Stimulated activated CD8-positive, alpha-beta memory T cell treated with anti-CD3 and anti-CD28 coated beads, Interleukin-12 subunit alpha, Interleukin-12 subunit beta, amount 100 ng/mL, for 4 hours (primary cell): ENCODE data around the gene LYPD5.
"Not testable (repeated sequence)": the region's sequence is repeated elsewhere in the genome, so short reads cannot be mapped to it uniquely, and the experiment has no call there.

Experiments used
- DNase-seq: peaks from one replicate; pipeline ENCODE4 v3.0.0-alpha.2; 2020; ENCODE audit warnings: low read depth

Gene LYPD5

GRCh38 chr19:43778651-43779050, 23.6 kb downstream of the LYPD5 start:
- no peak for DNase-seq

DNA sequence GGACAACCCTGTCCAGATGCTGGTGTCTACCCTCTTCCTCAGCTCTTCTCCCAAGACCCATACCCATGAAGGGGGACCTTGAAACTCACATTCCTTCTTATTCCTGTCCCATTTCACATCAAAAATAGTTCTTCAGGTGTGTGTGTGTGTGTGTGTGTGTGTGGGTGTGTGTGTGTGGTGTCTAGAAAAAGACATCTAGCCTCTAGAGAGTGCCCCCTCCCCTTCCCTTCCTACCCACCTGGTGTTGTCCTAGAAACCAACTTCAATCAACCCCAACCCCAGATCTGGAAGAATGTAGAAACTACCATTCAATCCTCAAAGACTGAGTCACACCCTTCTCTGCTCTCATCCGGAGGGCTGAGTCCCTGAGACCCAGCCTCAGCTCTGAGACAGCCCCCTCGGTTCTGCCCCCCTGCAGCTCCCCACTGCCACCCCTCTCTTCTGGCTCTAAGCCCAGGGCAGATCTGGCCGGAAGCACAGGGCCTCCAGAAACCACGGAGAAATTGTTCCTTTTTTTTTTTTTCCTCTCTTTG, 25.0 kb downstream of the LYPD5 start:
- no peak for DNase-seq

DNA sequence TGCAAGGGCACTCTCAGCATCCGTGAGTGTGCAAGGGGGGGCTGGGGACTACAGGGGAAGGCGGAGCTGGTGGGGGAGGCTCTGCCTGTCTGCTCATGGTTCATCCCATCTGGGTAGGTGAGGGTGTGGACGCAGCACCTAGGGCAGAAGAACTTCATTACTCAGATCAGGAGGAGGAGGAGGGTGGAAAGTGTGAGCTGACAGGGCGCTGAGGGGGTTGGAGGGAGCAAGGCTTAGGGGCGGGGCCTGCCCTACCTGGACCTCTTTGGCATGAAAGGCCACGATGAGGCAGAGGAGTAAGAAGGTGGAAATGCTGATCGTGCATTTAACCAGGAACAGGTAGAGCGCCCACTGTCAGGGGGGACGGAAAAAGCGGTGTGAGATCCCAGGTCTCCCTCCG, 26.0 kb downstream of the LYPD5 start:
- DNase-seq = no peak

- DNase-seq = no peak
Measured at GRCh38 chr19:43775299-43775890, 26.9 kb downstream of the LYPD5 start.

GRCh38 chr19:43774940-43775258, 27.3 kb downstream of the LYPD5 start:
- DNase-seq = not testable (repeated sequence)

- no peak for DNase-seq
Measured at GRCh38 chr19:43774103-43774939, 27.9 kb downstream of the LYPD5 start.

GRCh38 chr19:43773725-43774102, 28.5 kb downstream of the LYPD5 start:
- DNase-seq = no peak

DNA sequence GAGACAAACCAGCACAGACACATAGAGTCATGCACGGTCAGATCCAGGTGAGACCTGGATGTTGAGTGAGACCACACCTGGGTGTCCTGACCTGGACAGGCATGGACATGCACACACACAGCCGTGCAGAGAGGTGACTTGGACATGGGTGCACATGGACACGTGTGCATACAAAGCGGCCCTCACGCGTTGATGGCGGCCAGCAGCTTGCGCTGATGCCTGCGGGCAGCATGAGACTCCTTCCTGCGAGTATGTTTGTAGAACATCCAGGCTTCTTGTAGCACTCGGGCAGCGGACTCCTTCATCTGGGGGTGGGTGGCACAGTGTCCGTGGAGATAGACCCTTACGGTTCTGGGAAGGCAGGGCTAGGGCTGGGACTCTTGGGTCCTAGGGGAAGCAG, 33.0 kb downstream of the LYPD5 start:
- no peak for DNase-seq

DNA sequence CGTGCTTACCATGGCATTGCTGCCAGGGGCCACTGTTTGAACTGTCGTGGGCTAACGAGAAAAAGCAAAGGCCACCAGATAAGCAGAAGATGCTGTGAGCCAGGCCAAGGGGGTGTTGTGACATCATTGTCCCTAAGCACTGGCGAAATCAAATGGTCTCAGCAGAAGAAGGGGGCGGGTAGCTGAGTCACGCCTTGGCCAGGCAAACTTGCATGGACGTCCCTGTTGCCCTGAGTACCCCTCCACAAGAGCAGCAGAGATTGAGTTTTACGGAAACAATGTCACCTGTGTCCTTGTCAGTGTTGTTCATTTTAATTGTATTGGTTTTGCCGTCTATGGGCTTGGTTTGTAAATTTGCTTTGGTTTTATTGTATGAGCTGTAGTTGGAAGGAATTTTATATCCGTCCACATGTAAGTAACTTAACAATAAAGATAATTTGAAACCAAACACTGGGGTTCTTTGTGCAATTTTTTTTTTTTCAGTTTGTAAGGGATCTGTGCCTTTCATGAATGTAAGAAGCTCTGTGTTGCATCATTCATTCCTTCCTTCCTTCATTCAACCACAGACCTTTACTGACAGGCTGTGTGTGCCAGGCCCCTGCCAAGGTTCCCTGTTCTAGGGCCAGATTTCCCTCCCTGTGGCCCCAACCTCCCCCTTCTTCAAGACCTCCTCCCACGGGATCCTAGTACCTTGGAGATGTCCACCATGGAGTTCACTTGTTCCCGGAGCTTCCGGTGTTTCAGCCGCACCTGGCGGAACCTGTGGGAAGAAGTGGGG, 33.8 kb downstream of the LYPD5 start:
- no peak for DNase-seq

GRCh38 chr19:43767818-43768217, 34.4 kb downstream of the LYPD5 start:
- no peak for DNase-seq

GRCh38 chr19:43767316-43767715, 34.9 kb downstream of the LYPD5 start:
- no peak for DNase-seq

GRCh38 chr19:43766755-43767043, 35.5 kb downstream of the LYPD5 start:
- DNase-seq = no peak

DNA sequence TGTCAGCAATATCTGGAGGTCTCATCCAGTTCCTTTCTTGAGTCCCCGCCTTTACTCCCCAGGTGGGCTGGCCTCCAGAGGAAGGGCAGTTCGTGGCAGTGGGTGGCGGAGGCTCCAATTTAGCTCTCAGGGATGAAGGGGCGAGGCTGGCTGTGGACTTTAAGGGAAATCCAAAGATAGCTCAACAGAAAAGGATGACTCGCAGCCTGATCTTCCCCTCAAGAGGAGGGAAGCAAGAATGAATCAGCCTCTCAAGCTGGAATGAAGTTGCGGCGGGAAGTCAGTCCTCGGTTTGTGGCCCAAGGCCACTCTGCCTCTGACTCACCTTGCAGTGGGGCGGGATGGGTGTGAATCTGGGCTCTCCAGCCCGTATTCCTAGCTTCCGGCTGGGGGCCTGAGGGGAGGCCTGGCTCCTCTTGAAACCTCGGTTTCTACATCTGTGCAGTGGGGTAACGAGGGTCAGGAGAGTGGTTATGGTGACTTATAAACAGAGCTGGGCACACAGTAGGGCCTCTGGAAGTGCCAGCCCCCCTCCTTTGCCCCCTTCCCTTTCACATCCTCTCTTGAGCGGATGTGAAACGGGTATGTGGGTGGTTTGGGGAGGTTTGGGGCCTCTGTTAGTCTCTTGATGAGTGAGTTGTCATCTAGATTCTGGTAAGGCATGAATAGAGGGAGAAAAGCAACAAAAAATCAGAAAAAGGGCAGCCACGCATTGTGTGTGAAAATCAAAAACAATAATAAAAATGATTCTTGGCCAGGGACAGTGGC, 37.0 kb downstream of the LYPD5 start:
- DNase-seq = peak; percentile 54

DNA sequence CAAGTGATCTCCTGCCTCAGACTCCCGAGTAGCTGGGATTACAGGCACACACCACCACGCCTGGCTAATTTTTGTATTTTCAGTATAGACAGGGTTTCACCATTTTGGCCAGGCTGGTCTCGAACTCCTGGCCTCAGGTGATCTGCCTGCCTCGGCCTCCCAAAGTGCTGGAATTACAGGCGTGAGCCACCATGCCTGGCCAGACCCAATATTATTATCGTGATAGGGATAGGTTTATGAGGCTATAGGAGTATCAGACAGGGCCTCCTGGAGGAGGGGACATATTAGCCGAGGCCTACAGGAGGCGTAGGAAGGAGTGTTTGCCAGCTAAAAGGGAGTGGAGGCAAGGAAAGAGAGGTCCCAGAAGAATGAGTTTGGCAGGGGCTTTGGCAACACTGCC, 37.6 kb downstream of the LYPD5 start:
- DNase-seq = not testable (repeated sequence)

GRCh38 chr19:43763473-43763939, 38.7 kb downstream of the LYPD5 start:
- DNase-seq = no peak

- no peak for DNase-seq
Measured at GRCh38 chr19:43762814-43763213, 39.4 kb downstream of the LYPD5 start.

DNA sequence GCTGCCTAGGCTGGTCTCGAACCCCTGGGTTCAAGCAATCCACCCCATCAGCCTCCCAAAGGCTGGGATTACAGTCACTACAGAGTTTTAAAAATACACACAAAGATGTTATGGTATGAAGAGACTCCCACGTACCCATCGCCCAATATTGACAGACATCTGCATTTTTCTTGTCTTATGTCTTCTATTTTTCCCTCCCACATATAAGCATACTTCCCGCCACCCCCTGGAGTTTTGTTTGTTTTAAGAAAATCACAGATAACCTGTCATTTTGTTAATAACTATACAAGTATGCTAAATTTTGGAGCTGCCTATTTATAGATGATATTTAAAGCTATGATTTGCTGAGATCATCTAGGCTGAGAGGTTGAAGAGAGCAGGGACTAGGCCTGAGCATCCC, 41.3 kb downstream of the LYPD5 start:
- DNase-seq = no peak

GRCh38 chr19:43759515-43759914, 42.7 kb downstream of the LYPD5 start:
- DNase-seq = no peak

DNA sequence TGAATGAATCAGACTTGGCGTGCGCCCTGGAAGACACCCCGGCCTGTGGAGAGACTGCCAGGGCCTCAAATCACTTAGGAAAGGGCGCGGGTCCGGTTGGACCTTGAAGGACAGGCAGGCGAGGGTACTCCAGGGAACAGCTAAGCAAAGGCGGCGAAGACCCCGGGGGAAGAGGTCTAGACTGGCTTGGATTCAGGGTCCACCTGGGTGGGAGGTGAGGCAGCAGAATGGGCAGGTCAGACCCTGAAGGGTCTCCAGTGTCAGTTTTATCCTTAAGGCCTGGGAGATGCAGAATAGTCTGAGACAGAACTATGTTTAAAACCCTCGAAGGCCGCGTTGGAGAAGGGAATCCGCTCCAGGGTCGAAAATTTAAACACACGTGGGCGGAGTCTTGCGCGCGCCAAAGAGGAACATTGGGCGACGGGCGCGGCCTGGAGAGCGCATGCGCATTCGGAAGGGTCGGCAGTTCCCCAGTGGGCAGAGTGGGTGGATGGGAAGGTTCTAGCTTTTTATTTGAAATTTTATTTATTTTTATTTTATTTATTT, 46.9 kb downstream of the LYPD5 start:
- peak; percentile 58 for DNase-seq

GRCh38 chr19:43754503-43755255, 47.6 kb downstream of the LYPD5 start, which contains the start of gene SMG9:
SMG9 (minus strand) TSS chr19:43754962; CDS start chr19:43750741, 4,221 bp downstream.
- peak; percentile 98 for DNase-seq

DNA sequence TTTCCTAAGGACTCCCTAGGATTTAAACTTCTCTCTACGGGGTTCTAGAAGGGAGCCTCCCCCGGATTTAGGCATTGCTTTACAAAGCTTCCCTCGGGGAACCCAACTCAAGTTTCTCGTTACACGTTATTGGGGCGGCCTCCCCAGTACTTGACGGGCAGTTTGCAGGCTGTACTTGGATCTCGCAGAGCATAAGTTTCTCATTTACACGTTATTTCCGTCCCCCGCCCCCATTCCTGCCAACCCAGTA, 48.1 kb downstream of the LYPD5 start:
- DNase-seq = no peak
